LNCAP (cell line): ENCODE data around the gene IKZF3.

Experiments used
- TF ChIP-seq, protein P1 (sequence below): fragments of 450-650 bp; IDR thresholded peaks from 2 replicates; pipeline ENCODE4 v1.5.1; 2017; ENCODE audit warnings: mild to moderate bottlenecking

Gene IKZF3

DNA sequence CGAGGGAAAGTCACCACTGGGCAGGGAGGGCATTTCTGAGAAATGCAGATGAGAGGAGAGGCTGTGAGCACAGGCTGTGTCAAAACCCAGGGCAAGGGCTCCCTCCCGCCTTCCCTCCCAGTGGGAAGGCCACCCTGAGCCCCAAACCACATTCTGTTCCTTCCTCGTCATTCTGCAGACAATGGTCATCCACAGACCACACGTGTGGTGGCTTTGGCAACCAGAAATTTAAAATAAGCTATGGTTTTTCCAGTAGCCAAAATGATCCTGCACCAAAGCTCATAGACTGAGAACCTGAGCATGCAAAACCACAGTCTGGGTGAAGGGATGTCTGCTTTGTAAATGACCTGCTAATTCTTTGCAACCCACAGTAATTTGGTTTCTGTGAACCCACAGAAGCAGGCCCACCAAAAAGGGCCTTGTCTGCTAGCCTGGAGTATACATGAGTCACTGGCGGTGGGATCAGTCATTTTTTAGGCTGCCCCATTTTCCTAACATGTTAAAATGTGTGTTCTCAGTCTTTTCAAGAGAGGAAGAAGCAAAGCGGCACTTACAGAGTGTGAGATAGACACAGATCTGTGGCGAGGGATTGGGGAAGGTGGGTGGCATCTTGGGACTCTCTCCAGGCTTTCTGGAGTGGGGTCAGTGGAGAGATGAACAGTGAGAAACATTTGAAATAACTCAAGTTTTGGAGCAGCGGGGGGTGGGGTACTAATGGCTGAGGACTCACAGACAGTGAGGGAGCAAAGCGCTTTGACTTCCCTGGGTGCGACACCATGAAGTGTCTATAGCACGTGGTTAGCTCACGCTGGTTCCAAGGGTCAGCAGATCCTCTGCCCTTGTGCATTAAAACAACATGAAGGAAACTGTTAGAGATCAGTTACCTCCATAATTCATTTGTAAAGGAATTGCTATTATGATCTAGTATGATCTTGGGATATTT lies 105.9 kb downstream of the IKZF3 start:
- TF ChIP-seq, protein P1, sequence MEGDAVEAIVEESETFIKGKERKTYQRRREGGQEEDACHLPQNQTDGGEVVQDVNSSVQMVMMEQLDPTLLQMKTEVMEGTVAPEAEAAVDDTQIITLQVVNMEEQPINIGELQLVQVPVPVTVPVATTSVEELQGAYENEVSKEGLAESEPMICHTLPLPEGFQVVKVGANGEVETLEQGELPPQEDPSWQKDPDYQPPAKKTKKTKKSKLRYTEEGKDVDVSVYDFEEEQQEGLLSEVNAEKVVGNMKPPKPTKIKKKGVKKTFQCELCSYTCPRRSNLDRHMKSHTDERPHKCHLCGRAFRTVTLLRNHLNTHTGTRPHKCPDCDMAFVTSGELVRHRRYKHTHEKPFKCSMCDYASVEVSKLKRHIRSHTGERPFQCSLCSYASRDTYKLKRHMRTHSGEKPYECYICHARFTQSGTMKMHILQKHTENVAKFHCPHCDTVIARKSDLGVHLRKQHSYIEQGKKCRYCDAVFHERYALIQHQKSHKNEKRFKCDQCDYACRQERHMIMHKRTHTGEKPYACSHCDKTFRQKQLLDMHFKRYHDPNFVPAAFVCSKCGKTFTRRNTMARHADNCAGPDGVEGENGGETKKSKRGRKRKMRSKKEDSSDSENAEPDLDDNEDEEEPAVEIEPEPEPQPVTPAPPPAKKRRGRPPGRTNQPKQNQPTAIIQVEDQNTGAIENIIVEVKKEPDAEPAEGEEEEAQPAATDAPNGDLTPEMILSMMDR = no peak

DNA sequence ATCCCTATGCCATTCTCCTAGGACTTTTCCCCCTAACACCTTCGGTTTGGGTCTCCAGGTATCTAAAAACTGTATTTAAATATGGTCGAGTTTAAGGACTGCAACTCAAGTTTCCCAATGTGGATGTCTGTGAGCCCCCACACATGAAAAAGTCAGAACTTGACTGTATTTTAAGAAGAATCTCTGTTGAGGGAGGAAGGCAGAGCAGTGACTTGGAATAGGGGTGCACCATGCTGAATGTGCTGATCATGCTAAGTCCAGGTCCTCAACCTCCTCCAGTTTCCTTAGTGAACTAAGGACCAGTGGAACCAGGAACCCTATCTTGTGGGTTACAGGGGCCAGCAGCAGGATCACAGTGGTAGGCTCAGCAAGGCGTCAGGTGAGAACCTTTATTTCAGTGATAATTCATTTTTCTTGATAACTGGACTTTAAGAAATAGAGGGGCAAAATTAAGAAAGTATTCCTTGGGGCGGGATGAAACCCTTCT lies 106.9 kb downstream of the IKZF3 start:
- TF ChIP-seq, protein P1 = no peak

DNA sequence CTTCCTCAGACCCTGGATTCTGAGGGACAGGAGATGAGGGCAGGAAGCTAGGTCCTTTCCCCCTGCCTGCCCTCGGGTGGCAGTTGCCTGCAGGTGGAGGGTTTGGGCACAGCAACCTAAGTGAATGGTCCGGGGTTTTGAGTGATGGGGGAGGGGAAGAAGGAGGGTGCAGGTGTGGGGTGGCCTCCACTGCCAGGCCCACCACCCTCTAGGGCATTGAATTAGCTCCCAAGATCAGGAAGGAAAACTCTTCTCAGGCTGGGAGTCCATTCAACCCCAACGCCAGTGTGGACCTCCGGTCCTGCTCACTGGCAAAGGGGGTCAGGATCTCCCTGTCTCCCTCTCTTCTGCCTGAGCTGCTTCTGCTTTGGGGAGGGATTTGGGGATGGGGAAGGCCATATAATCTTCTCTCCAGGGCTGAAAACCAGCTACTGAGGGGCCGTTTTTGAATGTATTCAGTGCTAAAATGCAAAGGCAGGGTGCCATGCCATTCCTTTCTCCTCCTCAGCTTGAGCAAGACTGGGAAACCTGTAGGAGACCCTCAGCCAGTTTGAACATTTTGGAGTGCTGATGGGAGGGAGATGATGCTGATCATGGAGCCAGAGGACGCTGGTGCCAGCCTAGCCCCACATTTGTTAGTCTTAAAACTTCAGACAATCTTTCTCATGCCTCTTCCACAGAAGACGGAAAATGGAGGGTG lies 107.6 kb downstream of the IKZF3 start:
- TF ChIP-seq, protein P1 = no peak

DNA sequence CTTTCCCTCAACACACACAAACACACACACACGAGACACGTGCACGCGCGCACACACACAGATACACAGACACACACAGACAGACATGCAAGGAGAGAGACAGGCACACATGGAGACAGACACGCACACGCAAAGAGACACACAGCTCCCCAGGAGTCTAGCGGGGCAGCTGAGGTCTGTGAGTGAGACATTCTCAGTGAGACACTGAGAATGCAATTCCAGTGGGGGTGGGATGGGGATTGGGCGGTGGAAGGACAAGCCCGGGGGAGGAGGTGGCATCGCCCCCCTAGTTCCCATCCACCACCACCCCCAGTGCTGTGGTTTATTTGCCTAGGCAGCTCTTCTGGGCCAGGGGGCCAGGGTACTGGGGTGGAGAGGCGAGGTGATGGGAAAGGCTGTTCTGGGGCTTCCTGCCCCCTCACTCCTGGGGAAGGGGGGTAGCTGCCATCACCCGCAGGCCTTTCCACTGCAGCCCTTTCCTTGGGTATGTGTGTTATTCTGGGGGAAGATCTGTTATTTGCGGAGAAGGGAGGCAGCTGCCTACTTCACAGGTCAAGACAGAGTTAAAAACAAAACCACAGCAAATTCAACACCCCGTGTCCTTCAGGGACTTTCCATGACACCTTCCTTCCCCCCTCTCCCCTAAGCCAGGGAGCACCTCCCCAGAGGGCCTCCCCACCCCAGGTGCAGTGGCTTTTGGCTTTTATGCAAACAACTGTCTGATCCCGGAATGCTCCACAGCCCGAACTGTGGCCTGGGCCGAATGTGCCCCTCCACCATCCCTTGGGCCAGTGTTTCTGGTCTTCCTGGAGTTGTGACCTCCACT lies 108.3 kb downstream of the IKZF3 start:
- TF ChIP-seq, protein P1 = no peak

DNA sequence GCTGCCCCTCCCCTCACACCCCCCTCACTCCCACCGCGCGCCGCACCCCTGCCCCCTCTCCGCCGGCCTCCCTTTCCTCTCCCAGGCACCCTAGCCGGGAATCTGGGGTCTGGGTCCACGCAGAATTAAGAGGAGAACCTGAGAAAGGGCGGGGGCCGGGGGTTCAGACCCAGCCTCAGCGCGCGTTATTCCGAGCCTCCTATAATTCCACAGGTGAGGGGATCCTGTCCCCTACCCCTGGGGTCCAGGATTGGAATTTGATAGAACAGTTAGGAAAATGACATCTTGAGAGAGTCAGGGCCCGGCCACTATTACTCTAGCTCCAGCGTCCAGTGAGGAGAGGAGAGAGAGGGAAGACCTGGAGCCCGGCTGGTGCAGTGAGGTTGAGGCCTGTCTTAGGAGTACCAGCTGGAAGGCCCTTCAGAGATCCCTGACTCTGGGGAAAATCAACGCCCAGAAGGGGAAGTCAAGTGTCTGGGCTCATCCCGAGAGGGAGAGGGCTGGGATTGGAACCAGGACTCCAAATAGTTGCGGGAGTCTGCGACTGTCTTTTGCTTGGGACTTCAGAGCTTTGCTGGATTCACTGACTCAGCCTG lies 109.1 kb downstream of the IKZF3 start:
- TF ChIP-seq, protein P1 = no peak

DNA sequence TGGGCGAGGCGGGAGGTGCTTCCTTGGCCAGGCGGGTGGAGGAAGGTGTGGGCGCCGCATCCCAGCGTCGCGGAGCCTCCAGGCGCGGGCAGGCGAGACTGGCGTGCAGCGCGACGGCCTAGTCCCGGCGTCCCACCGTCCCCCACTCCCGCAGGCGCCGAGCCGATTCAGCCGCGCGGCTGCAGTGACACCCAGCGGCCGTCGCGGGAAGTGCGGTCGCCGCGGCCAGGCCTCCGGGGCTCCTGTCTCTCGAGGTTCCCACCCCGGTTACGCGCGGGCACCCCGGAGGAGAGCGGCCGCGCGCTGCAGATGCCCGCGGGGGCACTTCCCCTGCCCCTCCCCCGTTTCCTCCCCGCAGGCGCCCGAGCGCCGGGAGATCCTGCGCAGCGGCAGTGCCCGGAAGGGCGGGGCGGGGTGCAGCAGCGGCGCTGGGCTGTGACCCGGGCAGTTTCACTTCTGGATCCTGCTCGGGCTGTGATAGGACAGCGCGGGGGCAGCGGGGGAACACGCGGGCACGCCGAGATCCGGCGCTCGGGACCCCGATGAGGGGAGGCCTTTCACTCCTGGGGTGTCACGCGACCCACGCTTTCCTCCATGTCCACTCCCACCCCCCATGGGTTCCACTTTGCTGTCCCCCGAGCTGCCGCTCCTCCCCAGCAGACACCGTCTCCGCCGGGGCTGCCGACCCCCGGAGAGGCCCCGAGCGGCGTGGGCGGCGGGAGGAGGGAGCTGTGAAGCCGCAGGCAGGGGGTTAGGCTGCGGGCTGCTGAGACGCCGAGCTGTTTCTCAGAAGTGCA lies 109.8 kb downstream of the IKZF3 start:
- TF ChIP-seq, protein P1 = peak; percentile 94
